ENCODE results near the gene FGF12. TPM values are rescaled to one million over a fixed set of nuclear protein-coding genes. Genes with fewer than 3 reads are reported as not detected.

FGF12 gene
- total and polyA plus RNA-seq, 2 donors (not counting 1 experiment from before 2014, with no cell fraction given) = 0.17 TPM; not detected in 1

- H3K79me2 ChIP-seq (ENCODE audit: control insufficient read depth, insufficient read depth, low read length) = no peaks in the 10 kb centered on the region
Observed at GRCh38 chr3:192258721-192259120, 468.6 kb downstream of the FGF12 start.

GRCh38 chr3:192255839-192256238 is 471.5 kb downstream of the FGF12 start:
- Histone ChIP-seq H4K20me1 (ENCODE audit: control insufficient read depth, extremely low read depth, insufficient read depth, low read length) (no peaks in the 10 kb centered on the region), H3K79me2 (ENCODE audit: control insufficient read depth, insufficient read depth, low read length) (no peaks in the 10 kb centered on the region), H3K4me1 (ENCODE audit: control insufficient read depth, extremely low read depth, insufficient read depth, low read length) (no peaks in the 10 kb centered on the region), H3K4me2 (ENCODE audit: extremely low read depth, insufficient read depth, low read length) (no peak overlapping the region), H3K9ac (ENCODE audit: insufficient read depth, low read length) (no peak overlapping the region), H3K36me3 (ENCODE audit: control insufficient read depth, insufficient read depth, low read length) (no peaks in the 10 kb centered on the region), H3K27me3 (ENCODE audit: control insufficient read depth, insufficient read depth, low read length) (no peaks in the 10 kb centered on the region), H3K27ac (ENCODE audit: insufficient read depth, low read length) (no peak overlapping the region), H3K9me3 (ENCODE audit: control insufficient read depth, insufficient read depth, low read depth, low read length) (no peaks in the 10 kb centered on the region), H3K4me3 (replicated peaks in 1 of 4; ENCODE audit: control extremely low read depth in 1 of 4, insufficient read depth in 1 of 4, low read depth in 3 of 4, low read length in 4 of 4) (no peak overlapping the region), H2AFZ (ENCODE audit: low read length) (no peak overlapping the region)
- TF ChIP-seq, protein P1, sequence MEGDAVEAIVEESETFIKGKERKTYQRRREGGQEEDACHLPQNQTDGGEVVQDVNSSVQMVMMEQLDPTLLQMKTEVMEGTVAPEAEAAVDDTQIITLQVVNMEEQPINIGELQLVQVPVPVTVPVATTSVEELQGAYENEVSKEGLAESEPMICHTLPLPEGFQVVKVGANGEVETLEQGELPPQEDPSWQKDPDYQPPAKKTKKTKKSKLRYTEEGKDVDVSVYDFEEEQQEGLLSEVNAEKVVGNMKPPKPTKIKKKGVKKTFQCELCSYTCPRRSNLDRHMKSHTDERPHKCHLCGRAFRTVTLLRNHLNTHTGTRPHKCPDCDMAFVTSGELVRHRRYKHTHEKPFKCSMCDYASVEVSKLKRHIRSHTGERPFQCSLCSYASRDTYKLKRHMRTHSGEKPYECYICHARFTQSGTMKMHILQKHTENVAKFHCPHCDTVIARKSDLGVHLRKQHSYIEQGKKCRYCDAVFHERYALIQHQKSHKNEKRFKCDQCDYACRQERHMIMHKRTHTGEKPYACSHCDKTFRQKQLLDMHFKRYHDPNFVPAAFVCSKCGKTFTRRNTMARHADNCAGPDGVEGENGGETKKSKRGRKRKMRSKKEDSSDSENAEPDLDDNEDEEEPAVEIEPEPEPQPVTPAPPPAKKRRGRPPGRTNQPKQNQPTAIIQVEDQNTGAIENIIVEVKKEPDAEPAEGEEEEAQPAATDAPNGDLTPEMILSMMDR (conservative IDR thresholded peaks at IDR 0.05 in 1 of 2, IDR thresholded peaks at IDR 0.05 in 1 of 2; ENCODE audit: low read depth in 1 of 2, low read length in 2 of 2) = no peak
- no peak for TF ChIP-seq EZH2 (IDR thresholded peaks at IDR 0.05; ENCODE audit: low read length, missing control alignments)
- no peak for DNase-seq (ENCODE audit: low read depth in 2 of 2)

More at GRCh38 chr3:192258721-192259120, 468.6 kb downstream of the FGF12 start:
- Histone ChIP-seq H3K4me3 (replicated peaks in 1 of 4; ENCODE audit: control extremely low read depth in 1 of 4, insufficient read depth in 1 of 4, low read depth in 3 of 4, low read length in 4 of 4) (no peak overlapping the region), H2AFZ (ENCODE audit: low read length) (no peak overlapping the region), H3K4me2 (ENCODE audit: extremely low read depth, insufficient read depth, low read length) (no peak overlapping the region), H3K36me3 (ENCODE audit: control insufficient read depth, insufficient read depth, low read length) (no peaks in the 10 kb centered on the region), H3K27me3 (ENCODE audit: control insufficient read depth, insufficient read depth, low read length) (no peaks in the 10 kb centered on the region), H3K27ac (ENCODE audit: insufficient read depth, low read length) (no peak overlapping the region), H3K9me3 (ENCODE audit: control insufficient read depth, insufficient read depth, low read depth, low read length) (no peaks in the 10 kb centered on the region), H3K9ac (ENCODE audit: insufficient read depth, low read length) (no peak overlapping the region), H4K20me1 (ENCODE audit: control insufficient read depth, extremely low read depth, insufficient read depth, low read length) (no peaks in the 10 kb centered on the region), H3K4me1 (ENCODE audit: control insufficient read depth, extremely low read depth, insufficient read depth, low read length) (no peaks in the 10 kb centered on the region)
- no peak for TF ChIP-seq EZH2 (IDR thresholded peaks at IDR 0.05; ENCODE audit: low read length, missing control alignments)
- TF ChIP-seq, protein P1 (conservative IDR thresholded peaks at IDR 0.05 in 1 of 2, IDR thresholded peaks at IDR 0.05 in 1 of 2; ENCODE audit: low read depth in 1 of 2, low read length in 2 of 2) = no peak
- no peak for DNase-seq (ENCODE audit: low read depth in 2 of 2)

DNA sequence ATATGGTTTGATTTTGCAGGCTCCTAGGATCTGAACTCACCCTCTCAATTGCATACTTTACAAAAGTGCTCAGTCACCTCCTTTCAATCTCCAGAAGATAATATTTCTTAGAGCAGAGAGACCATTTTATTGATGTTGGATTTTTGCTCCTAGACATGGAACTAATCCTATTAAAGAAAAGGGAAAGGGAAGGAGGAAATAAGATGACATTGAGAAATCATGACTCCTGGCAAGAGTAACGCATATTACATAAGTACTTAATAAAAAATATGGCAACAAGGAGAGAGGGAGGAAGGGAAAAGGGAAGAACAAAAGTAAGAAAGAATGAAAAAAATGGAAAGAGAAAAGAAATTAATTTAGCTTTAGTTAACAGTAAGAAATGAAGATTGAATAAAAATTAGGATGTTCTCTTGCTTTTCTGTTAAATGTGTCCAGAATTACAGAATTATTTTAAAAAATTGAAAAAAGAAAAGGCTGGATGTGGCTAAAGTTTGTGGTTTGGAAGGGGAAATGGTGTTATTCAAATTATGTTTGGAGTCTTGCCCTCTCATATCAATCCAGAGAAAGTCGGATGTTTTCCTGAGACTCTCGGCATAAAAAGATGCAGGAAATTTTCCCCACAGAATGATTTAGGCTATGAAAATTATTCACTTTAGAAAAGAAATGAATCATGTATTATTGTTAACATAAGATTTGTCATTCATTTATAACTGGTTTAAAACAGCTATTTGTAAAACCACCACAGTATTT is 474.0 kb downstream of the FGF12 start:
- no peak overlapping the region for H3K9ac ChIP-seq (ENCODE audit: insufficient read depth, low read length)
- peak in 1 of 2 donors; percentile 11 for DNase-seq (ENCODE audit: low read depth in 2 of 2)
- no peaks in the 10 kb centered on the region for H3K36me3 ChIP-seq (ENCODE audit: control insufficient read depth, insufficient read depth, low read length)
- H3K9me3 ChIP-seq (ENCODE audit: control insufficient read depth, insufficient read depth, low read depth, low read length) = no peaks in the 10 kb centered on the region
- H3K27me3 ChIP-seq (ENCODE audit: control insufficient read depth, insufficient read depth, low read length) = no peaks in the 10 kb centered on the region
- H2AFZ ChIP-seq (ENCODE audit: low read length) = no peak overlapping the region
- no peaks in the 10 kb centered on the region for H3K79me2 ChIP-seq (ENCODE audit: control insufficient read depth, insufficient read depth, low read length)
- no peak overlapping the region for H3K4me3 ChIP-seq (replicated peaks in 1 of 4; ENCODE audit: control extremely low read depth in 1 of 4, insufficient read depth in 1 of 4, low read depth in 3 of 4, low read length in 4 of 4)
- no peak overlapping the region for H3K4me2 ChIP-seq (ENCODE audit: extremely low read depth, insufficient read depth, low read length)
- no peaks in the 10 kb centered on the region for H3K4me1 ChIP-seq (ENCODE audit: control insufficient read depth, extremely low read depth, insufficient read depth, low read length)
- H4K20me1 ChIP-seq (ENCODE audit: control insufficient read depth, extremely low read depth, insufficient read depth, low read length) = no peaks in the 10 kb centered on the region
- no peak for TF ChIP-seq EZH2 (IDR thresholded peaks at IDR 0.05; ENCODE audit: low read length, missing control alignments)
- TF ChIP-seq, protein P1 (conservative IDR thresholded peaks at IDR 0.05 in 1 of 2, IDR thresholded peaks at IDR 0.05 in 1 of 2; ENCODE audit: low read depth in 1 of 2, low read length in 2 of 2) = no peak
- H3K27ac ChIP-seq (ENCODE audit: insufficient read depth, low read length) = no peak overlapping the region
